ENCODE data around the gene PDLIM5. TPM values are rescaled to one million over a fixed set of nuclear protein-coding genes. Genes with fewer than 3 reads are reported as not detected.

Gene PDLIM5
- total RNA-seq, 1 donor from 2014 or later = 75.3 TPM

- TF ChIP-seq CTCF (IDR thresholded peaks at IDR 0.05; ENCODE audit: insufficient read depth, low read length, poor library complexity, severe bottlenecking) = no peak
- Histone ChIP-seq H3K36me3 (ENCODE audit: control insufficient read depth, insufficient read depth, low read length) (no peaks in the 10 kb centered on the region), H3K4me3 (ENCODE audit: low read depth, low read length) (no peak overlapping the region), H3K27me3 (ENCODE audit: control insufficient read depth, insufficient read depth, low read length) (no peaks in the 10 kb centered on the region)
- DNase-seq (ENCODE audit: low read depth) = no peak
Observed at GRCh38 chr4:94408549-94409374, 43.0 kb upstream of the PDLIM5 start.

DNA sequence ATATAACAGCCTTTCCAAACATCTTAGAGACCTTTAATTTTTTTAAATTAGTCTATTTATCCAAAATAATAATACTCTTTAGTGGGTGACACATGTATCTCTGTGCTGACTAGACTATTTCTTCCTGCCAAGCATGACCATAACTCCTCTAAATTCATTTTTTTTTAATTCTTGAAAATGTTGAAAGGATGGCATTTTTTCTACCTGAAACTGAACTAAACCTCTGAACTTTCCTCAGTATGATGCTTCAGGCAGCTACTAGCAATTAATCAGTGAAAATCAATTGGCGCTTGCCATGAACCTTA is 42.4 kb upstream of the PDLIM5 start:
- Histone ChIP-seq H3K36me3 (ENCODE audit: control insufficient read depth, insufficient read depth, low read length) (no peaks in the 10 kb centered on the region), H3K4me3 (ENCODE audit: low read depth, low read length) (no peak overlapping the region), H3K27me3 (ENCODE audit: control insufficient read depth, insufficient read depth, low read length) (no peaks in the 10 kb centered on the region)
- DNase-seq (ENCODE audit: low read depth) = no peak
- no peak for TF ChIP-seq CTCF (IDR thresholded peaks at IDR 0.05; ENCODE audit: insufficient read depth, low read length, poor library complexity, severe bottlenecking)

DNA sequence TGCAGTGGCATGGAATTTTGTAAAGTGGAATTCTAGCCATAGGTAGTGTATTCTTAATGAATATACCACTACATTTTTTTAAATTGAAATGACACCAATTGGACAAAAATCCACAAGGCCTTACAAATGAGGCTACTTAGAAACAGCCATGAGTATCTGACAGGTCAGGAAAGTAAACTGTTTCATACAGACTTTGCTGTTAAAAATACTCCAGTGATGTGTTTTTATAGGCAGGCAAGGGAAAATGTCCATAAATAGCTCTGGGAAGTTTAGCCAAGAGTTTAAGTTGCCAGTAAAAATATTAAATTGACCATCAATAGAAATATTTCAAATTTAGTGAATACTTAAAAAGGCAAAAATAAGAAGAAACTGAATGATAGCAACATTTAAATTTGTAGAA is 41.8 kb upstream of the PDLIM5 start:
- TF ChIP-seq CTCF (IDR thresholded peaks at IDR 0.05; ENCODE audit: insufficient read depth, low read length, poor library complexity, severe bottlenecking) = no peak
- Histone ChIP-seq H3K4me3 (ENCODE audit: low read depth, low read length) (no peak overlapping the region), H3K27me3 (ENCODE audit: control insufficient read depth, insufficient read depth, low read length) (no peaks in the 10 kb centered on the region), H3K36me3 (ENCODE audit: control insufficient read depth, insufficient read depth, low read length) (no peaks in the 10 kb centered on the region)
- no peak for DNase-seq (ENCODE audit: low read depth)

DNA sequence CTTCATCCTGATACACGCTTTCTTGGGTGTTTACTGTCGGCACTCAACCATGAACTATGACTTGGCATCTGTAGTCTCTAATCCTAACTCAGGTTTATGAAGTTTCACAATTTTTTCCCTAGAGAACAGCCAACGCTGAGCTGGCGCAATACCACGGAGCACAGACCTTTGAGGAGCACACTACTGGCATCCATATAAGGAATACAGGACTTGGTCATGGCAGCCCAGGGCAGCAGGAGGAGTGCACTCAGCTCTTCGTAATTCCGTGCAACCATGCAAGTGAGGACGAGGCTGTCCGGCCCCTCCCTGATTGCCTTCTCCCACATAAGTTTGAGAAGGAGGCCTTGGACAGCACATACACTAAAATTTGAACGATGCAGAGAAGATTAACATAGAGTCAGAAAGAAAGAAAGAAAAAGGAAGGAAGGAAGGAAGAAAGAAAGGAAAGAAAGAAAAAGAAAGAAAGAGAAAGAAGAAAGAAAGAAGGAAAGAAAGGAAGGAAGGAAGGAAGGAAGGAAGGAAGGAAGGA is 41.0 kb upstream of the PDLIM5 start:
- no peak for TF ChIP-seq CTCF (IDR thresholded peaks at IDR 0.05; ENCODE audit: insufficient read depth, low read length, poor library complexity, severe bottlenecking)
- peak; percentile 61 for DNase-seq (ENCODE audit: low read depth)
- no peak overlapping the region for H3K4me3 ChIP-seq (ENCODE audit: low read depth, low read length)
- H3K27me3 ChIP-seq (ENCODE audit: control insufficient read depth, insufficient read depth, low read length) = no peaks in the 10 kb centered on the region
- no peaks in the 10 kb centered on the region for H3K36me3 ChIP-seq (ENCODE audit: control insufficient read depth, insufficient read depth, low read length)

DNA sequence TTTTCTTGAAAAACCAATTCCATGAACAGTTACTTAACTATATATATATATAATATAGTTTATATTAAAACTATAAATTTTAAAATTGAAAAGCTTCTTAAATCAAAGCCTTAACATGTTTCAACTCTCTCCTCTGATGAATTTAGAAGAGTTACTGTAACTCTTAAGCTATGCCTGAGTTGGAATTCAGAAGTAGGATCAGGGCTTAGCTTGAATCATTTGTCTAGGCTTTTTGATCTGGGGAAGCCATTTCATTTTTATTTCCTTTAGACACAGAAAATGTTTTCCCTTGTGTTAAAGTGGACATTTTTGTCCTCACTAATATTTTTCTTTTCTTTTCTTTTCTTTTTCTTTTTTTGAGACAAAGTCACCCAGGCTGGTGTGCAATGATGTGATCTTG is 40.4 kb upstream of the PDLIM5 start:
- no peak overlapping the region for H3K4me3 ChIP-seq (ENCODE audit: low read depth, low read length)
- no peaks in the 10 kb centered on the region for H3K27me3 ChIP-seq (ENCODE audit: control insufficient read depth, insufficient read depth, low read length)
- no peak for DNase-seq (ENCODE audit: low read depth)
- no peak for TF ChIP-seq CTCF (IDR thresholded peaks at IDR 0.05; ENCODE audit: insufficient read depth, low read length, poor library complexity, severe bottlenecking)
- H3K36me3 ChIP-seq (ENCODE audit: control insufficient read depth, insufficient read depth, low read length) = no peaks in the 10 kb centered on the region

Data from kidney epithelial cell (primary cell).